GM10266 (cell line): ENCODE measurements around the gene GNAT2.

Experiments
- DNase-seq: peaks from one replicate; pipeline ENCODE4 v3.0.0; 2012; ENCODE audit errors: extremely low spot score
- TF ChIP-seq, protein P1 (sequence below): IDR thresholded peaks from 2 replicates; pipeline ENCODE4 v1.5.1; 2012; ENCODE audit warnings: mild to moderate bottlenecking, low read depth; ENCODE audit not compliant: control insufficient read depth, insufficient read depth; ENCODE audit errors: missing control alignments

The GNAT2 gene

DNA sequence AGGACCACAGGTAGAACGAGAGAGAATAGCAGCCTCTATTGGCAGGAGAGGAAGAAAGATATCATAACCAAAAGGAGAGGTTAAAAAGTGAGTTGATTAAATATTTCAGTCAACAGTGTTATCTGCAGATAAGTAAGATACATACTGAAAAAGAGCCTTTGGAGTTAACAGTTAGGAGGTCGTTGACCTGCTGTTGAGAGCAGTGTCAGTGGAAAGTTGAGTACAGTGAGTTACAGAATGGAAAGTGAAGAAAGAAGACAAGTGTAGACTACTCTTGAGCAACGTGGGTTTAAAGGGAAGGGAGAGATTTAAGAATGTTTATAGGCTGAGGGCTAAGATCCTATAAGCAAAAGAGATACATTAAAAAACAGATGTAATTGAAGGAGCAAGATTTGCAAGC is 30.2 kb downstream of the GNAT2 start:
- DNase-seq, result no peak
- TF ChIP-seq, protein P1, sequence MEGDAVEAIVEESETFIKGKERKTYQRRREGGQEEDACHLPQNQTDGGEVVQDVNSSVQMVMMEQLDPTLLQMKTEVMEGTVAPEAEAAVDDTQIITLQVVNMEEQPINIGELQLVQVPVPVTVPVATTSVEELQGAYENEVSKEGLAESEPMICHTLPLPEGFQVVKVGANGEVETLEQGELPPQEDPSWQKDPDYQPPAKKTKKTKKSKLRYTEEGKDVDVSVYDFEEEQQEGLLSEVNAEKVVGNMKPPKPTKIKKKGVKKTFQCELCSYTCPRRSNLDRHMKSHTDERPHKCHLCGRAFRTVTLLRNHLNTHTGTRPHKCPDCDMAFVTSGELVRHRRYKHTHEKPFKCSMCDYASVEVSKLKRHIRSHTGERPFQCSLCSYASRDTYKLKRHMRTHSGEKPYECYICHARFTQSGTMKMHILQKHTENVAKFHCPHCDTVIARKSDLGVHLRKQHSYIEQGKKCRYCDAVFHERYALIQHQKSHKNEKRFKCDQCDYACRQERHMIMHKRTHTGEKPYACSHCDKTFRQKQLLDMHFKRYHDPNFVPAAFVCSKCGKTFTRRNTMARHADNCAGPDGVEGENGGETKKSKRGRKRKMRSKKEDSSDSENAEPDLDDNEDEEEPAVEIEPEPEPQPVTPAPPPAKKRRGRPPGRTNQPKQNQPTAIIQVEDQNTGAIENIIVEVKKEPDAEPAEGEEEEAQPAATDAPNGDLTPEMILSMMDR, result no peak

DNA sequence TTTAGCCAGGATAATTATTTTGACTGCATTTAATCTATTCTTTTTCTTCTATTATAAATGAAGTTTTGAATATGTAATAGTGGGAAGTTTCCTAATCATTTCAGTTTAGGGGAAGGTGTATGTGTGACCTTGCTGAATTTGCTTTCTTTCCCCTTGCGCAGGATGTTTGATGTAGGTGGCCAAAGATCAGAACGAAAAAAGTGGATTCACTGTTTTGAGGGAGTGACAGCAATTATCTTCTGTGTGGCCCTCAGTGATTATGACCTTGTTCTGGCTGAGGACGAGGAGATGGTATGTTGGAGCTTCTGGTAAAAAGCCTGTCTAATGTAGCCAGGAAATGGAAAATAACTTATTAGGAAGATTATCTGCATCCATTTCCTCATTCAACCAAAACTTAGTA is 33.4 kb downstream of the GNAT2 start:
- DNase-seq, result no peak
- TF ChIP-seq, protein P1, result no peak

DNA sequence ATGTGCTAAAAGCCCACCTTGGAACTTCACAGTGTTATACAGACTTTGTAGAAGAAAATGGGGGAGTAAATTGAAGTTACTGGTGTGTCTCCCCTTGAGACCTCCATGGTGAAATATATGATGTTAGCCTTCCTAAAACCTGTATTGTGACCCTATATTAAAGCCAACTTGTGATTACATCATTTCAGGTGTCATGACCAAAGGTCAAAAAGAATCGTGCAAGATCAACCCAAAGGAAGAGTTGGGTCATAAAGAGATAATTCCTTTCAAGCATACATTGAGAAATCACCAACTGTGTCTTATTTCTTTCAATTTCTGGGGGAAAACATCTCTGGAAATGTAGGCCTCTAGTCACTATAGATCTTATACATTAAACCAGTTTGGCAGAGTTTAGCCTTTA is 34.6 kb downstream of the GNAT2 start:
- DNase-seq, result no peak
- TF ChIP-seq, protein P1, result no peak

DNA sequence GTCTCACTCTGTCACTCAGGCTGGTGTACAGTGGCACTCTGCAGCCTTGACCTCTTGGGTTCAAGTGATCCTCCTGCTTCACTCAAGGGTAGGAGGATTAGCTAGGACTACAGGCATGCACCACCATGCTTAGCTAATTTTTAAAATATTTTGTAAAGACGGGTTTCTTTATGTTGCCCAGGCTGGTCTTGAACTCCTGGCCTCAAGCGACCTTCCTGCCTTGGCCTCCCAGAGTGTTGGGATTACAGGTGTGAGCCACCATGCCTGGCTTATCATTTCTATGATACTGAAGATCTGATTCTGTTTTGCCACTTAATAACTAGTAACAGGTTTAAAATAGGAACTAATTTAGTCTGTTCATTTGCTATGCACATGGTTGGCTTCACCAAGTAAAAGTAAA is 37.4 kb downstream of the GNAT2 start:
- no peak for DNase-seq
- TF ChIP-seq, protein P1, result no peak

DNA sequence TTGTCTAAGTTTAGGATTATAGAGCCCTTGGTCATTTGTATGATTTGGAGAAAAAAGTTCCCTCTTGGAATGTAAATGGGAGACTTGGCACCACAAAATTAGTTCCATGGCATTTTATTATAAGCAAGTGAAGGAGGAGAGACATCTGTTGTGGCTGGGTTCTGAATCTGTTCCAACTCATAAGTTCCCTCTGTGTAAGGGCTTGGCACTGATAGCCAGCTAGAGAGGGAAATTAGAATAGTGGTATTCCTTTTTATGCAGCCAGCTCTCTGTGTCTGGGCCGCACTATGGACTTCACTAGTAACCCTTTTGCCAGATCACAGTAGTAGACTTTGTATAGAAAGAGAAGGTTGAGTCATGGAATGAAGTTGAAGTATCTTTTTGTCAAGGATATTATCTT is 39.9 kb downstream of the GNAT2 start:
- DNase-seq, result no peak
- TF ChIP-seq, protein P1, result no peak

DNA sequence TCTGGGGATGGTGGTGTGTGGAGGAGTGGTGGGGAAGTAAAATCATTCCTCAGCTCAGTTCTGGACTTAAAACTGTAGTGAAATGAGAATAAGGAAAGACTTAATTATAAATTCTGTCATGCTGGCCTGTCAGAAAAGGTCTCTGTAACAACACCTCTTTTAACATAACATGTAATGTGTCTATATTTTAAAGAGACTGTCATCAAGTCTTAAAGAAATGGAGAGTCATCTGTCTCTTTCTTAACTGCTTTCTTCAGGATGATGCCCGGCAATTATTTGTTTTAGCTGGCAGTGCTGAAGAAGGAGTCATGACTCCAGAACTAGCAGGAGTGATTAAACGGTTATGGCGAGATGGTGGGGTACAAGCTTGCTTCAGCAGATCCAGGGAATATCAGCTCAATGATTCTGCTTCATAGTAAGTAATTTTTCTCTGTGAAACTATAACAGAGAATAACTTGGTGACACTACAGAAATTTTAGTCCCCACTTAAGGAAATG is 40.4 kb downstream of the GNAT2 start:
- no peak for DNase-seq
- TF ChIP-seq, protein P1, result no peak

DNA sequence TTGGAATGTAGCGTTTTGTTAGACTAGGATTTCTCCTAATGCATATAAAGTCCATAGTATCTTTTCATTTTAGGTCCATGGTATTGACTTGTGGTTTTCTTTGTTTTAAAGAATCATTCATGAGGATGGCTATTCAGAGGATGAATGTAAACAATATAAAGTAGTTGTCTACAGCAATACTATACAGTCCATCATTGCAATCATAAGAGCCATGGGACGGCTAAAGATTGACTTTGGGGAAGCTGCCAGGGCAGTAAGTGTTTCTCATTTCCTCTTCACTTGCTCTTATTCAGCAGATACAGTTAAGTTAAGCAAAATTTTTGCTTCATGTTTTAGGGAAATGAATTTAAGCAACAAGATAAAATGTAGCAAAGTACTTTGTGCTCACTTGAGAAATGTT is 45.6 kb downstream of the GNAT2 start:
- TF ChIP-seq, protein P1, result no peak
- no peak for DNase-seq

DNA sequence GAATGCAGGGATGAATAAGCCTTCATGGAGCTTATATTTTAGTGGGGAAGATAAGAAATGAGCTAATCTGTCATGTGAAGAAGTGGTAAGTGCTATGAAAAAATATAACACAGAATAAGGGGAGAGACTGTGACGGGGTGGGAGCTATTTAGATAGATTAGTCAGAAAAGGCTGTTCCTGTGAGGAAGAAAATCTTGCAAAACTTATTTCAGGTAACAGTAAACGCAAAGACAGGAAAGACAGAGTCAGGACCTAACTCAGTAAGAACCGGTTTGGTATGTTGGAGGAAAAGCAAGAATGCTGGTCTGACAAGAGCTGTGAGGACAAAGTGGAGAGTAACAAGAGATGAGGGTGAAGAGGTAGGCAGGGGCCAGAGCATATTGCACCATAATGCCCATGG is 49.0 kb downstream of the GNAT2 start:
- TF ChIP-seq, protein P1, result no peak
- no peak for DNase-seq
